A549 (cell line): ENCODE measurements around the gene AFAP1. TPM values are rescaled to one million over a fixed set of nuclear protein-coding genes. Genes with fewer than 3 reads are reported as not detected.

ENCODE experiments used
- ATAC-seq, 2 experiments: fragments of 200-7000 bp in 1 of 2; fragments of >200 bp in 1 of 2; cut with Nextera tagmentation in 1 of 2; cut with Tn5 transposase in 1 of 2; 3 replicates each; pipeline versions ENCODE4 v1.8.0 to v1.9.1; 2018 to 2020; ENCODE audit warnings: mild to moderate bottlenecking in 1 of 2, moderate library complexity in 1 of 2
- CTCF ChIA-PET: fragments of 300-600 bp; sonication (Branson Sonifier 250); formaldehyde crosslinking; extraction: SDS; loops from one replicate; lab custom pipeline; 2021; ENCODE audit warnings: antibody characterized with exemption, inconsistent platforms; lab: Yijun Ruan, JAX
- POLR2A ChIA-PET: fragments of 350-600 bp; formaldehyde crosslinking; extraction: SDS; loops from one replicate; lab custom pipeline; 2021; ENCODE audit warnings: antibody characterized with exemption, inconsistent platforms; lab: Yijun Ruan, JAX
- DNase-seq, 2 experiments: peaks; one replicate each; pipeline versions ENCODE4 v3.0.0 to v3.0.0-alpha.2; 2011 to 2016; ENCODE audit warnings: low read depth in 1 of 2, low spot score in 1 of 2
- FAIRE-seq: peaks from 2 replicates; lab custom pipeline; 2011; peaks lifted over from hg19 to GRCh38; lab: Jason Lieb, UNC
- H3K27ac ChIP-seq, 2 experiments: fragments of >200 bp; sonication (Bioruptor Twin); formaldehyde crosslinking; 3 replicates each; pipeline ENCODE4 v1.5.1; 2016 to 2017
- H3K4me1 ChIP-seq: fragments of >200 bp; sonication (Bioruptor Twin); formaldehyde crosslinking; 3 replicates; pipeline ENCODE4 v1.6.1; 2016
- H3K4me2 ChIP-seq: fragments of >200 bp; sonication (Bioruptor Twin); formaldehyde crosslinking; 3 replicates; pipeline ENCODE4 v1.6.1; 2016
- H3K4me3 ChIP-seq: fragments of >200 bp; sonication (Bioruptor Twin); formaldehyde crosslinking; 3 replicates; pipeline ENCODE4 v1.5.1; 2016
- H3K9me3 ChIP-seq: fragments of >200 bp; sonication (Bioruptor Twin); formaldehyde crosslinking; 3 replicates; pipeline ENCODE4 v1.6.1; 2016
- BHLHE40 ChIP-seq: IDR thresholded peaks from 2 replicates; pipeline ENCODE4 v1.6.1; 2012; ENCODE audit warnings: low read depth, low read length, inconsistent platforms
- CBX2 ChIP-seq: fragments of 200-600 bp; sonication (generic); IDR thresholded peaks from 2 replicates; pipeline ENCODE4 v1.6.1; 2016; ENCODE audit warnings: low read depth, mild to moderate bottlenecking, borderline replicate concordance
- CHD4 ChIP-seq: fragments of 200-600 bp; sonication (generic); IDR thresholded peaks from 2 replicates; pipeline ENCODE4 v1.6.1; 2016; ENCODE audit warnings: antibody characterized with exemption, mild to moderate bottlenecking, borderline replicate concordance
- EHF ChIP-seq: fragments of 250-450 bp; sonication (Bioruptor Pico); IDR thresholded peaks from 2 replicates; pipeline ENCODE4 v1.5.0; 2020; ENCODE audit warnings: mild to moderate bottlenecking
- EHMT2 ChIP-seq: fragments of 200-600 bp; sonication (generic); IDR thresholded peaks from 2 replicates; pipeline ENCODE4 v1.6.1; 2016; ENCODE audit warnings: antibody characterized with exemption, low read depth, mild to moderate bottlenecking, moderate library complexity
- ESRRA ChIP-seq: fragments of 150-350 bp; IDR thresholded peaks from 2 replicates; pipeline ENCODE4 v1.6.1; 2014; ENCODE audit warnings: mild to moderate bottlenecking, low read length, borderline replicate concordance
- HOXA7 ChIP-seq: fragments of 250-450 bp; sonication (Bioruptor Pico); IDR thresholded peaks from 2 replicates; pipeline ENCODE4 v1.5.0; 2020; ENCODE audit warnings: mild to moderate bottlenecking, moderate library complexity
- HOXB13 ChIP-seq: fragments of 250-450 bp; sonication (Bioruptor Pico); IDR thresholded peaks from 2 replicates; pipeline ENCODE4 v1.5.0; 2020; ENCODE audit warnings: low read depth, mild to moderate bottlenecking, moderate library complexity
- POLR2A ChIP-seq: IDR thresholded peaks from 2 replicates; pipeline ENCODE4 v1.6.1; 2012; ENCODE audit warnings: mild to moderate bottlenecking, low read length
- RAD21 ChIP-seq, 2 experiments: fragments of >200 bp in 1 of 2; sonication (Bioruptor Twin) in 1 of 2; formaldehyde crosslinking in 1 of 2; IDR thresholded peaks in 1 of 2; conservative IDR thresholded peaks in 1 of 2; 2 replicates in 1 of 2; 3 replicates in 1 of 2; pipeline ENCODE4 v1.6.1; 2012 to 2018; ENCODE audit warnings: inconsistent platforms in 1 of 2
- RCOR1 ChIP-seq: fragments of 150-350 bp; IDR thresholded peaks from 2 replicates; pipeline ENCODE4 v1.6.1; 2014; ENCODE audit warnings: antibody characterized with exemption, low read length, low read depth
- RFX5 ChIP-seq: fragments of 450-650 bp; IDR thresholded peaks from 2 replicates; pipeline ENCODE4 v1.7.1; 2014; ENCODE audit warnings: antibody characterized with exemption, mild to moderate bottlenecking, moderate library complexity
- RNF2 ChIP-seq: fragments of 200-600 bp; sonication (generic); IDR thresholded peaks from 2 replicates; pipeline ENCODE4 v1.6.1; 2016; ENCODE audit warnings: low read depth, mild to moderate bottlenecking, antibody characterized with exemption, moderate library complexity, borderline replicate concordance
- SREBF2 ChIP-seq: fragments of 450-650 bp; IDR thresholded peaks from 2 replicates; pipeline ENCODE4 v1.6.1; 2014; ENCODE audit warnings: mild to moderate bottlenecking, moderate library complexity
- TP53 ChIP-seq: fragments of 250-450 bp; sonication (Bioruptor Pico); IDR thresholded peaks from 2 replicates; pipeline ENCODE4 v1.5.0; 2021; ENCODE audit warnings: mild to moderate bottlenecking, moderate library complexity
- ZC3H11A ChIP-seq: fragments of 450-650 bp; IDR thresholded peaks from 2 replicates; pipeline ENCODE4 v1.6.1; 2014; ENCODE audit warnings: antibody characterized with exemption, mild to moderate bottlenecking
- WGBS: methylation state at CpG from one replicate; pipeline ENCODE4 v1.1.6; 2017; ENCODE audit errors: missing lambda C conversion rate; 5-methylcytosine and 5-hydroxymethylcytosine counted together
- polyA plus RNA-seq, 4 experiments: library from polyadenylated mRNA; depleted of rRNA in 3 of 4; stranded (reverse); fragments of >200 nt; fragmentation: RNase III in 1 of 4; extraction: RNeasy Plus Mini Kit Qiagen cat#74134 plus additional on column Dnase treatment in 1 of 4; gene quantifications; 2 replicates in 3 of 4; 3 replicates in 1 of 4; pipeline ENCODE4 v1.2.3, GENCODE V29; 2011 to 2017
- TF ChIP-seq, protein P1 (sequence below): IDR thresholded peaks from 2 replicates; pipeline ENCODE4 v1.6.1; 2012
- TF ChIP-seq, protein P2 (sequence below): IDR thresholded peaks from 2 replicates; pipeline ENCODE4 v1.6.1; 2012
- TF ChIP-seq, protein P3 (sequence below): fragments of >200 bp; sonication (Bioruptor Twin); formaldehyde crosslinking; IDR thresholded peaks from 3 replicates; pipeline ENCODE4 v1.6.1; 2016
- TF ChIP-seq, protein P4 (sequence below): fragments of 450-650 bp; IDR thresholded peaks from 2 replicates; pipeline ENCODE4 v1.6.1; 2014; ENCODE audit warnings: antibody characterized with exemption
- TF ChIP-seq, protein P5 (sequence below): fragments of 250-450 bp; sonication (Bioruptor Pico); IDR thresholded peaks from 2 replicates; pipeline ENCODE4 v1.5.0; 2021; ENCODE audit warnings: mild to moderate bottlenecking, moderate library complexity, borderline replicate concordance
- TF ChIP-seq, protein P6 (sequence below): fragments of >200 bp; sonication (Bioruptor Twin); formaldehyde crosslinking; IDR thresholded peaks from 2 replicates; pipeline ENCODE4 v1.6.1; 2016

AFAP1 gene
- polyA plus RNA-seq, 2 of the 4 experiments (the other 2 are of a cell fraction): 25.4 to 29.6 TPM

DNA sequence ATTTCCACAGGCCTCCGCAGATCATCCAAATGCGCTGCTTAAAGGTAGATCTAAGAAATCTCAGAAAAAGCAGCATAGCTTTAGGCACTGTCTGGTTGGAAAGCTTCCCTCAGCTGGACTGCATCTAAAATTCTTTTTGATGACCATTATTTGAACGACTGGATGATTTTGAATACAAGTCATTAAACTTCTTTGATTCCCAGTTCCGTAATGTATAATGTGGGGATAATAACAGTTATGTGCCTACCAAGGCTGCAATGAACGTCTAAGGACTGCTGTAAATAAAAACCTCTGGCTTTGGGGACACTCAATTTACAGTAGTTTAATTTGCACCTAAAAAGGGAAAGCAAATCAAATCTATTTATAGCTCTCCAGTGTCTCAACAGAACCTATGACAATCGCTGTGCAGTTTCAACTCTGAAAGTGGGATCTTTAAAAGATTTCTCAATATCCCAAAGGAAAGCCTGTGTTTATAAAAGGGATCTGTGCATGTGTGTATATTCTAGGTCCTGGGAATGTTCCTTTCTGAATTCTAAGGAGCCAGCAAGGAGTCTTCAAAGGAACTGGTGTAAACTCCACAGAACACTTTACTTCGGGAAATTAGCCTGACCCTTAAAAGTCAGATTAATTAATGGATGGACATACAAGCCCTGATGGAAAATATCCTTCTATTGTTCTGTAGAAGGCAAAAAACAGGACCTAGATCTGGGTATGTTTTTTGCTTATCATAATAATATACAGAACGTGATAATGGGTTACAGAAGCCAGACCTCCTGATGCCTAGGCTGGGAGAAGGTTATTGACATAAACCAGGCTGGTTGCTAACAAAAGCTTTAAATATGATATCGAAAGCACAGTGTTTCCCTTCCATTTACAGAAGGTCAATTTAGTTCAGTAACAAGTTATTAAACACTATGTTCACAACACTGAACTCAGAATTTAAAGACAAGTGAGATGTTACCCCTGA lies 53.4 kb downstream of the AFAP1 start:
- POLR2A ChIA-PET: no interaction called here
- ATAC-seq (no peak), DNase-seq (no peak), FAIRE-seq (no peak)
- CTCF ChIA-PET: interaction anchor here (0.6 to 1.4 kb wide), 4 partner anchors 9 to 102 kb away, joined by 3 to 7 read pairs (median 3); no protein-coding TSS in a partner anchor
- H3K9me3 ChIP-seq: peaks cover 14% of the 10 kb centered on the region
- peak overlapping the region; percentile 32 for H3K4me2 ChIP-seq
- TF ChIP-seq POLR2A (no peak), CBX2 (no peak), ZC3H11A (no peak), ESRRA (no peak), HOXB13 (CRISPR knock-in tag) (no peak)
- TF ChIP-seq, protein P1, sequence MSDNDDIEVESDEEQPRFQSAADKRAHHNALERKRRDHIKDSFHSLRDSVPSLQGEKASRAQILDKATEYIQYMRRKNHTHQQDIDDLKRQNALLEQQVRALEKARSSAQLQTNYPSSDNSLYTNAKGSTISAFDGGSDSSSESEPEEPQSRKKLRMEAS: no peak
- TF ChIP-seq, protein P2, sequence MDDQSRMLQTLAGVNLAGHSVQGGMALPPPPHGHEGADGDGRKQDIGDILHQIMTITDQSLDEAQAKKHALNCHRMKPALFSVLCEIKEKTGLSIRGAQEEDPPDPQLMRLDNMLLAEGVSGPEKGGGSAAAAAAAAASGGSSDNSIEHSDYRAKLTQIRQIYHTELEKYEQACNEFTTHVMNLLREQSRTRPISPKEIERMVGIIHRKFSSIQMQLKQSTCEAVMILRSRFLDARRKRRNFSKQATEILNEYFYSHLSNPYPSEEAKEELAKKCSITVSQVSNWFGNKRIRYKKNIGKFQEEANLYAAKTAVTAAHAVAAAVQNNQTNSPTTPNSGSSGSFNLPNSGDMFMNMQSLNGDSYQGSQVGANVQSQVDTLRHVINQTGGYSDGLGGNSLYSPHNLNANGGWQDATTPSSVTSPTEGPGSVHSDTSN: no peak
- H3K4me1 ChIP-seq: peaks cover 62% of the 10 kb centered on the region
- no peak overlapping the region for H3K4me3 ChIP-seq
- 69% methylated on average over 9 of the region's 9 CpGs for WGBS
- peak overlapping the region; percentile 34 to 63; a peak in 4 of 6 replicates for H3K27ac ChIP-seq

DNA sequence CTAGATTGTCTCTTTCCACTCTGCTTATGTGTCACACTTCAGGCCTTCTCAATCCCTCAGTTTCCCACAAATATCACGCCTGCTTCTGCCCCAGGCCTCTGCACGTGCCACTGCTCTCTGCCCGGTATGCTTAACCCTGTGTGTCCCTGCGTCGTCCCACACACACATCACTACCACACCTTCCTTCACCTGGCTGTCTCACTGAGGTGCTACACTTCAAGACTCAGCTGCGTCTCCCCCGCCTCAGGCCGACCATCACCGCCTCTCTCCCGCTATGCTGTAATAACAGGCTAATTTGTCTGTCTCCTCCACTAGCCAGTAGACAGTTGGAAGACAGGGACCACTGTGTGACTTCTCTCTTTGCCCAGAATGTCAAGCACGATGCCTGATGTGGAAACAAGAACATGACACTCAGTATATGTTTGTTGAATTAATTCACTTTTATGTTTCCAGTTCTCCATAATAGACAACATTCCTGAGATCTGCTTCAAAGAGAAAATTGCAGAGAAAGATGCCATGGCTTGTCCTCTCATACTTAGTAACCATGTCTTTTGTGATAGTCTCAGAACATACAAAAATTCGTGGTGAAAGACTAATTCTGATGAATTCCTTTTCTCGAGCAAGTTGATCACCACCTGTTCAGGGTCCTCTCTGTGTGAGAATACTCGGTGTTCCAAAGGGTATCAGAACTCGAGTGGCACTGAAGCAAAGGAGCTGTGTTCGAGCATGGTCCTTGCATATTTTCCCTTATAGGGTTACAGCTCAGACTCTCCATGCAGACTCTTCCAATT lies 54.2 kb downstream of the AFAP1 start:
- CTCF ChIA-PET: interaction anchor here (0.9 to 1.4 kb wide), 3 partner anchors 8 to 81 kb away, joined by 3 to 7 read pairs (median 3); no protein-coding TSS in a partner anchor
- Histone ChIP-seq H3K4me2 (peak overlapping the region; percentile 32; the same call in 2 of the 3 replicates), H3K4me3 (no peak overlapping the region), H3K27ac (peak overlapping the region; percentile 1 to 63; a peak in 4 of 6 replicates), H3K4me1 (peaks cover 62% of the 10 kb centered on the region), H3K9me3 (peaks cover 14% of the 10 kb centered on the region)
- ATAC-seq (no peak), FAIRE-seq (no peak), DNase-seq (no peak)
- POLR2A ChIA-PET: no interaction called here
- 92% methylated on average over 16 of the region's 16 CpGs for WGBS
- TF ChIP-seq BHLHE40 (no peak), HOXA7 (CRISPR knock-in tag) (no peak), SREBF2 (no peak), RCOR1 (no peak), RFX5 (no peak)
- TF ChIP-seq, protein P3, sequence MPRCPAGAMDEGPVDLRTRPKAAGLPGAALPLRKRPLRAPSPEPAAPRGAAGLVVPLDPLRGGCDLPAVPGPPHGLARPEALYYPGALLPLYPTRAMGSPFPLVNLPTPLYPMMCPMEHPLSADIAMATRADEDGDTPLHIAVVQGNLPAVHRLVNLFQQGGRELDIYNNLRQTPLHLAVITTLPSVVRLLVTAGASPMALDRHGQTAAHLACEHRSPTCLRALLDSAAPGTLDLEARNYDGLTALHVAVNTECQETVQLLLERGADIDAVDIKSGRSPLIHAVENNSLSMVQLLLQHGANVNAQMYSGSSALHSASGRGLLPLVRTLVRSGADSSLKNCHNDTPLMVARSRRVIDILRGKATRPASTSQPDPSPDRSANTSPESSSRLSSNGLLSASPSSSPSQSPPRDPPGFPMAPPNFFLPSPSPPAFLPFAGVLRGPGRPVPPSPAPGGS: no peak

DNA sequence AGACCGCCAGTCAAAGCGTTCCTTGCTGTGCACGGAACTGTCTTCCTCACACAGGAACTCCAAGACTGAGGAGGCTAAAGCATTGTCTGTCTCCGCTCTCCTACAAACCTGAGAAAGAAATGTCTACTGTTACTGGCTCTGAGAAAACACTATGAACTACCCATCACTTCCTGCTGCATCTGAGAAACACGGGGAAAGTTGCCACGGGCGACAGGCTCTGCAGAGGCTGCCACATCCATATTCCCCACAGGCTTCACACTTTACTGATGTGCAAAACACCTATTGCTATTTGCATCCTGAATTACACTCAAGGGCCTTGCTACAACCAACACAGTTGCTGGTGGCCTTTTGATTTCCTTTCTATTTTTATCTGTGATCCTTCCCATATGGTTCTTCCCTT lies 59.0 kb downstream of the AFAP1 start:
- DNase-seq: no peak

More for the DNA sequence above, 59.0 kb downstream of the AFAP1 start:
- H3K9me3 ChIP-seq: no peaks in the 10 kb centered on the region
- TF ChIP-seq TP53 (CRISPR knock-in tag) (no peak), EHMT2 (no peak), RNF2 (no peak), EHF (no peak), CHD4 (no peak), RAD21 (conservative IDR thresholded peaks at IDR 0.05 in 1 of 2, IDR thresholded peaks at IDR 0.05 in 1 of 2) (no peak)
- TF ChIP-seq, protein P4, sequence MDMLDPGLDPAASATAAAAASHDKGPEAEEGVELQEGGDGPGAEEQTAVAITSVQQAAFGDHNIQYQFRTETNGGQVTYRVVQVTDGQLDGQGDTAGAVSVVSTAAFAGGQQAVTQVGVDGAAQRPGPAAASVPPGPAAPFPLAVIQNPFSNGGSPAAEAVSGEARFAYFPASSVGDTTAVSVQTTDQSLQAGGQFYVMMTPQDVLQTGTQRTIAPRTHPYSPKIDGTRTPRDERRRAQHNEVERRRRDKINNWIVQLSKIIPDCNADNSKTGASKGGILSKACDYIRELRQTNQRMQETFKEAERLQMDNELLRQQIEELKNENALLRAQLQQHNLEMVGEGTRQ: no peak
- TF ChIP-seq, protein P5, sequence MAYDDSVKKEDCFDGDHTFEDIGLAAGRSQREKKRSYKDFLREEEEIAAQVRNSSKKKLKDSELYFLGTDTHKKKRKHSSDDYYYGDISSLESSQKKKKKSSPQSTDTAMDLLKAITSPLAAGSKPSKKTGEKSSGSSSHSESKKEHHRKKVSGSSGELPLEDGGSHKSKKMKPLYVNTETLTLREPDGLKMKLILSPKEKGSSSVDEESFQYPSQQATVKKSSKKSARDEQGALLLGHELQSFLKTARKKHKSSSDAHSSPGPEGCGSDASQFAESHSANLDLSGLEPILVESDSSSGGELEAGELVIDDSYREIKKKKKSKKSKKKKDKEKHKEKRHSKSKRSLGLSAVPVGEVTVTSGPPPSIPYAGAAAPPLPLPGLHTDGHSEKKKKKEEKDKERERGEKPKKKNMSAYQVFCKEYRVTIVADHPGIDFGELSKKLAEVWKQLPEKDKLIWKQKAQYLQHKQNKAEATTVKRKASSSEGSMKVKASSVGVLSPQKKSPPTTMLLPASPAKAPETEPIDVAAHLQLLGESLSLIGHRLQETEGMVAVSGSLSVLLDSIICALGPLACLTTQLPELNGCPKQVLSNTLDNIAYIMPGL (CRISPR knock-in tag): no peak
- TF ChIP-seq, protein P6, sequence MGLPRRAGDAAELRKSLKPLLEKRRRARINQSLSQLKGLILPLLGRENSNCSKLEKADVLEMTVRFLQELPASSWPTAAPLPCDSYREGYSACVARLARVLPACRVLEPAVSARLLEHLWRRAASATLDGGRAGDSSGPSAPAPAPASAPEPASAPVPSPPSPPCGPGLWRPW: no peak
- TF ChIP-seq, protein P2: no peak
- H3K4me3 ChIP-seq: no peak overlapping the region
- peak overlapping the region; percentile 88 to 96 for H3K27ac ChIP-seq
- peaks cover 82% of the 10 kb centered on the region for H3K4me1 ChIP-seq
- CTCF ChIA-PET: no interaction called here
- ATAC-seq: no peak; a peak in 1 of 6 replicates
- H3K4me2 ChIP-seq: peak overlapping the region; percentile 86
- WGBS: 65% methylated on average over 7 of the region's 7 CpGs
- no peak for FAIRE-seq
- POLR2A ChIA-PET: interaction anchor here (1.0 kb wide), 1 partner anchor 57 kb away, joined by 3 read pairs; no protein-coding TSS in a partner anchor
